Effector memory CD4-positive, alpha-beta T cell (primary cell): ENCODE results near the gene CELF2.
"Not testable (repeated sequence)": the region's sequence is repeated elsewhere in the genome, so short reads cannot be mapped to it uniquely, and the experiment has no call there.

Experiments
- DNase-seq, 3 donors: peaks; one replicate each; pipeline ENCODE4 v3.0.0-alpha.2; 2020
- H3K27ac ChIP-seq: 2 replicates; pipeline ENCODE4 v1.7.0; 2013; ENCODE audit warnings: mild to moderate bottlenecking, low read length, moderate library complexity; ENCODE audit not compliant: insufficient read depth, poor library complexity, severe bottlenecking
- H3K27me3 ChIP-seq: replicated peaks from 2 replicates; pipeline ENCODE4 v1.7.0; 2013; ENCODE audit warnings: mild to moderate bottlenecking, low read length; ENCODE audit not compliant: insufficient read depth, control insufficient read depth, poor library complexity, severe bottlenecking
- H3K36me3 ChIP-seq: 2 replicates; pipeline ENCODE4 v1.7.0; 2013; ENCODE audit warnings: mild to moderate bottlenecking, low read length, moderate library complexity; ENCODE audit not compliant: control insufficient read depth, insufficient read depth
- H3K4me1 ChIP-seq: 2 replicates; pipeline ENCODE4 v1.7.0; 2013; ENCODE audit warnings: low read length, mild to moderate bottlenecking; ENCODE audit not compliant: control insufficient read depth, insufficient read depth, poor library complexity, severe bottlenecking
- H3K4me3 ChIP-seq: 2 replicates; pipeline ENCODE4 v1.7.0; 2013; ENCODE audit warnings: low read length, low read depth, mild to moderate bottlenecking; ENCODE audit not compliant: insufficient read depth, poor library complexity, severe bottlenecking
- H3K9me3 ChIP-seq: 2 replicates; pipeline ENCODE4 v1.7.0; 2013; ENCODE audit warnings: mild to moderate bottlenecking, low read length, moderate library complexity; ENCODE audit not compliant: control insufficient read depth

The CELF2 gene

DNA sequence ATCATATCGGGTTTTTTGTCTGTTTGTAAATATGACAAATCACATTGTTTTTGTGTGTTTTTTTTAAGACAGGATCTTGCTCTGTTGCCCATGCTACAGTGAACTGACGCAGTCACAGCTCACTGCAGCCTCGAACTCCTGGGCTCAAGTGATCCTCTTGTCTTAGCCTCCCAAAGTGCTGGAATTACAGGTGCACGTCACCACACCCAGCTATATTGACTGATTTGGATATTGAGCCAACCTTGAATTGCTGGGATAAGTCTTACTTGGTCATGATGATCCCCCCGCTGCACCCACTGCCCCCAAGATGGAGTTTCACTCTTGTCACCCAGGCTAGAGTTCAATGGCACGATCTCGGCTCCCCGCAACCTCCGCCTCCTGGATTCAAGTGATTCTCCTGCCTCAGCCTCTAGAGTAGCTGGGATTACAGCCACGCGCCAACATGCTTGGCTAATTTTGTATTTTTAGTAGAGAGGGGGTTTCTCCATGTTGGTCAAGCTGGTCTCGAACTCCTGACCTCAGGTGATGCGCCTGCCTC lies 167.5 kb downstream of the CELF2 start:
- Histone ChIP-seq H3K4me1 (peaks cover 57% of the 10 kb centered on the region), H3K36me3 (peaks cover 40% of the 10 kb centered on the region)
- H3K9me3 ChIP-seq, DNase-seq, H3K27ac ChIP-seq, H3K27me3 ChIP-seq, H3K4me3 ChIP-seq: not testable (repeated sequence)

DNA sequence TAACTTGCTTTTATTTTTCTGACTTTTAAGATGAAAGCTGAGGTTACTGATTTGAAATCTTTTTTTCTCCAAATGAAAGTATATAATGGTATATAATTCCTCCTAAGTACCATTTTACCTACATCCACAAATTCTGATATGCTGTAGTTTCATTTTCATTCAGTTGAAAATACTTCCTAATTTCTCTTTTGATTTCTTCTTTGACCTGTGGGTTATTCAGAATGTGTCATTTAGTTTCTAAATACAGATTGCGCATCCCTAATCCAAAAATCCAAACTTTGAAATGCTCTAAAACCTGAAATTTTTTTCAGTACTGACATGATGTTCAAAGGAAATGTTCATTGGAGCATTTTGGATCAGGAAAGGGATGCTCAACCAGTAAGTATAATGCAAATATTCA lies 168.7 kb downstream of the CELF2 start:
- no peak overlapping the region for H3K27ac ChIP-seq

DNA sequence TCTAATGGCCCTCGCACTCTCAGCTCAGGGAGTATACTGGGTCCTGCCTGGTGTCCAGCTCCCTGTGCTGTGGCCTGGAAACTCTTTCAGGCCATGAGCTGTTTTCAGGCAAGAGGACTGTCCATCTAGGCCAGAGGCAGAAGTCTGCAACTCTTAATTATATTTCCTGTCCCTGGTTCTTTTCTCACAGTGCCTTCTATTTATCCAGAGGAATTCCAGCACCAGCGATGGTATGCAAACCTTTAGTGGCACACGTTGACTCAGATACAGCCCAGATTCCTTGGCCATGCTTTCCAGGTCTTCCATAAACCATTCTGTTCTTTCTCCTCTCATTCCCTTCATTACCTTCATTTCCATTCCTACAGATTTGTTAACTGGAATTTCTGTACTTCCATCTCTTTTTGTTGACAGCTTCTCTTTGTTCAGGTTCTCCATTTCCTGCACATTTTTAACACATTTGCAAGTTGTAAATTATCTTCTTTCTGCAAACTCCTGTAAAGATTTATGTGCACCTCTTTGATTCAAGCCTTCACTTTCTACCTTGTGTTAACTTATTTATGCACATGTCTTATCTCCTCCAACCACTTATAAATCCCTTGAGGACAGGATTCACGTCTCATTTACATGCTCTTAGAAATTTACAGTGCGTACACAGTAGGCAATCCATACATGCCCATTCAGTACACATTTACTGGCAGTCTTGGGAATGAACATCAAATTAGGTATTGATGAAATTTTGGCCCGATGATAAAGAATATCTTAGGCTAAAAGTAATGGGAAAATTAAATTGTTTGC lies 172.1 kb downstream of the CELF2 start:
- H3K9me3 ChIP-seq: no peaks in the 10 kb centered on the region
- no peak overlapping the region for H3K4me3 ChIP-seq
- no peak overlapping the region for H3K27ac ChIP-seq
- peaks cover 41% of the 10 kb centered on the region for H3K4me1 ChIP-seq
- DNase-seq: no peak
- no peaks in the 10 kb centered on the region for H3K27me3 ChIP-seq
- H3K36me3 ChIP-seq: peaks cover 39% of the 10 kb centered on the region

More for the DNA sequence above, 168.7 kb downstream of the CELF2 start:
- H3K4me1 ChIP-seq: peaks cover 45% of the 10 kb centered on the region
- H3K36me3 ChIP-seq: peaks cover 37% of the 10 kb centered on the region
- no peak overlapping the region for H3K4me3 ChIP-seq
- no peaks in the 10 kb centered on the region for H3K9me3 ChIP-seq
- no peaks in the 10 kb centered on the region for H3K27me3 ChIP-seq
- DNase-seq: no peak

DNA sequence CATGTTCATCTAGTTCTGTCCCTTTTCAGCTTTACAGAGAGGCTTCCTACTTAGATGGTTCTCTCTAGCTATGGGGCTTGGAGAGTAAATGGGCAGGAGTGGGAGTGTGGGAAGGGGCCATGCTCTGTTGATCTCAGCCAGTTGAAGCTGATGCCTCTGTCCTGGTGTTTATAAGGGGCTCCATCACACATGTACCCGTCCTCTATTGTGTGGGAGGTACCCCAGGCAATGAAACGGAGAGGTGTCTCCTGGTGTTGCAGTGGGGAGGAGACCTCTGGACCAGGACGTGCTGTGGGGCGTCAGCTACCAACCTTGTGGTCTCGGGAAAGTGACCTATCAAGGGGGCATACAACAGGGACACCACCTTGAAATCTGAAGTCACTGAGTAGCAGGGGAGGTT lies 173.5 kb downstream of the CELF2 start:
- Histone ChIP-seq H3K4me1 (peaks cover 55% of the 10 kb centered on the region), H3K36me3 (peaks cover 41% of the 10 kb centered on the region), H3K27ac (peak overlapping the region; percentile 1), H3K9me3 (no peaks in the 10 kb centered on the region), H3K27me3 (no peaks in the 10 kb centered on the region), H3K4me3 (no peak overlapping the region)
- no peak for DNase-seq

DNA sequence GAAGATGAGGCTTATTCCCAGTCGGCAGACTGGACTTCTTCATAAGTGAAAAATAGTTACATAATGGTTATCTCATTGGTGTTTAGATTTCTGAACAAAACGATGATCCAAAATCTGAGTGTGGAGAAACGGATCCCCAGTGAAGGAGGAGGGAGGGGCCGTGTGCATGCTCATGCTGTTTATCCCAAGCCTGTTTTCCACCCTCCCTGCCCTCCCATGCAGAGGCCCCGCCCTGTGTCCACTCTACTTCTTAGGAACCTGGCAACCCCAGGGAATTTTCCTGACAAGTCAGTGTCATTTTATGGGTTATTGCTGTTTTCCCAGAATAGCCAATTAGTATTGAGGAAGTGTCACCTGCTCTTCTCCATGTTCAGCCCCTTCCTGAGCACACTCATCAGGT lies 174.0 kb downstream of the CELF2 start:
- no peaks in the 10 kb centered on the region for H3K9me3 ChIP-seq
- peaks cover 51% of the 10 kb centered on the region for H3K4me1 ChIP-seq
- H3K36me3 ChIP-seq: peaks cover 44% of the 10 kb centered on the region

DNA sequence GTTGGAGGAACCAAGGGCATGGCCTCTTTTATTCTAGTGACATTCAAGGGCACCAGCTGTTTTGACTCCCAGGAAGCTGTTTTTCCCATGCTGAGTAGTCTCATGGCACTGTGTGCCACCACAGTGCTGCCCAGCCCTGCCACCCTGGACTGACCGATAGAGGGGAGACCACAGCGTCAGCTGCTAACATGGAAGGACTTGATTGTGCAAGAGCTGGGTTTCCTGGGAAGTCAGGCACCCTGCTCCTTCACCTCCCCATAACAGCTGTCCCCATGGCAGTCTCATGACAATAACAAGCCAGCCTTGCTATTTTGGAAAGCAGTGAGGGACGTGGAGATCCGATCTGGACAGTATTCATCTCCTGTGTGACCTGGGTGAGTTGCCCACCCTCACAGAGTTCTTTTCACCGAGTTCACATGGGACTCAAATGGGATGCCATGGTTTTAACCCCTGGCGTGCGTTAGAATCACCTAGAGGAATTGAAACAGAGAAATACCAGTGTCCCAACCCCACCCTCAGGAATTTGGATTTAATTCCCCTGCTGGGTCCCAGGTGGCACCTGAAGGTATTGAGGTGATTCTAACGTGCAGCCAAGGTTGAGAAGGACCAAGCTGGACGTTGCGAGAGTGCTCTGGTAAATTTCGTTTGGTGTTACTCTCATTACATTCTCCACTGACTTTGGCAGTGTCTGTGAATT lies 174.8 kb downstream of the CELF2 start:
- Histone ChIP-seq H3K36me3 (peaks cover 44% of the 10 kb centered on the region), H3K4me3 (no peak overlapping the region), H3K9me3 (no peaks in the 10 kb centered on the region), H3K27me3 (no peaks in the 10 kb centered on the region), H3K27ac (peak overlapping the region; percentile 27), H3K4me1 (peaks cover 53% of the 10 kb centered on the region)
- no peak for DNase-seq

More for the DNA sequence above, 174.0 kb downstream of the CELF2 start:
- Histone ChIP-seq H3K27ac (no peak overlapping the region), H3K27me3 (no peaks in the 10 kb centered on the region), H3K4me3 (no peak overlapping the region)
- no peak for DNase-seq

DNA sequence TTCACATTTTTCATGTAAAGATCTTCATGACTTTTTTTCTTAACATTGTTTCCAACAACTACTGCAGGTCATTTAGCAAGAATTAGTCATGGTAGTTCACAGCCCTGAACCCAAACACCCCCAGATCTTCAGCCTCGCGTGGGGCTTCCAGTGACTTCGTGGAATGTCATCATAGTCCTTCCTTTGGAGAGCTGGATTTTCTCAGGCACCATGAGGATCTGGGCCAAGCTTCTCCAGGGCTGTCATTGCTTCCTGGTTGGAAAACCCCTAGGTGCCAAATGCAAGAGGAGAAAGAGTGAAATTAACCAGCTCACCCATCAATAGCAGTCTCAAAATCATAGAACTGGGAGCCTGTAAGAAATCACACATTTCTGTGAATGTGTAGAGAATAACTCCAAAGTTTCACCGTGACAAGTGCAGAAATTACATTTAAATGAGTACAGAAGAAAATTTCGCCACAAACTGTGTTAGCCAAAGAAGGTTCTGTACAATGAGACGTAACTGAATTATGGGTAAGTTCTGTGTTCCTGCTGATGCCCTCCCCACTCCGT lies 175.4 kb downstream of the CELF2 start:
- peak overlapping the region; percentile 33 for H3K27ac ChIP-seq
- peaks cover 44% of the 10 kb centered on the region for H3K36me3 ChIP-seq
- H3K27me3 ChIP-seq: no peaks in the 10 kb centered on the region
- peaks cover 53% of the 10 kb centered on the region for H3K4me1 ChIP-seq
- H3K9me3 ChIP-seq: no peaks in the 10 kb centered on the region
- H3K4me3 ChIP-seq: no peak overlapping the region
- no peak for DNase-seq

DNA sequence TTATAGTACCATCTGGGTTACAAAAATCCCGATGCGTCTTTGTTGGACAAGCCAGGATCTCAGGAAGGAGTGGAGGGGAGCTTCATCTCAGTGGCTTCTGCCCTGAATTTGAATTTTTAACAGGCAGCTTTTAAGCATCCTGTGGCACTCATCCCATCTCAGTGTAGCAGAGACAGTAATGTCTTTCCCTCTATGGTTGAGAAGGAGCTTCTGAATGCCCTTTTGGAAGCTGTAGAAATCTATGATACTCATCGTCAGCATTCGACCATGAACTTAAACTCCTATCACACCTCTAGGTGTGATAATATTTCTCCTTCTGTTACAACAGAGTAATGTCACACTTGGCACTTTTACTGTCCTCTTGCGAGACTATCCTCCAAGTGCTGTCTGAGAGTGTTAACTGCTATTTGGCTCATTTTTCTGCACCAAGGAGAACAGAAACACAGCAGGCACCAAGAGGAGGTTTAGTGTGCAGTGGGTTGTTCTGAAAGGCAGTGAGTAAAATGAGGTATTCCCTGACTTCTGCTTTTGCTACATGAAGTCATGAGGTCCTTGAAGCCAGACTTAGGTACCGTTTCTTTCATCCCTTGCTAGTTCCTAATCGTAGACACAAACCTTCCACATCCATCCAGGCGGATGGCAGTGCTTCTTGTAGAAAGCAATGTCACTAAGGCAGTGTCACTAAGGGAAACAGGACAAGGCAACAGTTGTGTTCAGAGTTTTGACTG lies 177.4 kb downstream of the CELF2 start:
- Histone ChIP-seq H3K9me3 (no peaks in the 10 kb centered on the region), H3K27ac (no peak overlapping the region), H3K4me3 (no peak overlapping the region), H3K27me3 (no peaks in the 10 kb centered on the region), H3K4me1 (peaks cover 57% of the 10 kb centered on the region), H3K36me3 (peaks cover 51% of the 10 kb centered on the region)
- no peak for DNase-seq

DNA sequence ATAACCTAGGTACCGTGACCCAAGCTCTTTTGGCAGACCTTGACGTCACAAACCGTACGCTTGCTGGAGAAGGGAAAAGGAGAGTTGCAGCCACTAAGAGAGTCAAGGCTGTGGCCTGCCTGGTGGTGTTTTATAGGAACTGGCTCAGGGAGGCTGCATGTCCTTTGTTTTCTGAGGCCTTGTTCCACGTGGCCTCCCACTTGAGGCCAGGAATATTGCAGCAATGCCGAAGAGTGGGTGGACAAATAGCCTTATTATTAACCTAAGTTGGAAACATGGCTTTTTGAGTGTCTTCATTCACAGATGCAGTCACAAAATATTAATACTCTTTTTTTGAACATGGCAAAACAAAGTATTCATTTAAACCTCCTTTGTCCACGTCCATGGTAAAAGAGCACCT lies 178.0 kb downstream of the CELF2 start:
- no peaks in the 10 kb centered on the region for H3K27me3 ChIP-seq
- no peaks in the 10 kb centered on the region for H3K9me3 ChIP-seq
- no peak for DNase-seq
- no peak overlapping the region for H3K4me3 ChIP-seq
- no peak overlapping the region for H3K27ac ChIP-seq
- peaks cover 53% of the 10 kb centered on the region for H3K36me3 ChIP-seq
- peaks cover 56% of the 10 kb centered on the region for H3K4me1 ChIP-seq
